HUES48 (cell line): ENCODE data around the gene PTPN23.
"Not testable (repeated sequence)": the region's sequence is repeated elsewhere in the genome, so short reads cannot be mapped to it uniquely, and the experiment has no call there.

Source experiments
- H3K27ac ChIP-seq: one replicate; pipeline ENCODE4 v1.7.0; 2013; ENCODE audit warnings: low read depth, low read length, inconsistent platforms
- H3K27me3 ChIP-seq: 2 replicates; pipeline ENCODE4 v1.6.1; 2013; ENCODE audit warnings: mild to moderate bottlenecking, low read length; ENCODE audit not compliant: control insufficient read depth, insufficient read depth
- H3K36me3 ChIP-seq: 2 replicates; pipeline ENCODE4 v1.6.1; 2013; ENCODE audit warnings: low read length; ENCODE audit not compliant: control insufficient read depth, insufficient read depth
- H3K4me1 ChIP-seq: 2 replicates; pipeline ENCODE4 v1.6.1; 2013; ENCODE audit warnings: mild to moderate bottlenecking, low read length; ENCODE audit not compliant: control insufficient read depth, insufficient read depth
- H3K4me3 ChIP-seq: 2 replicates; pipeline ENCODE4 v1.5.1; 2013; ENCODE audit warnings: mild to moderate bottlenecking, low read depth, low read length
- H3K9ac ChIP-seq: 2 replicates; pipeline ENCODE4 v1.6.1; 2013; ENCODE audit warnings: mild to moderate bottlenecking, low read depth, low read length, moderate library complexity
- H3K9me3 ChIP-seq: 2 replicates; pipeline ENCODE4 v1.6.1; 2013; ENCODE audit warnings: low read length; ENCODE audit not compliant: control insufficient read depth, insufficient read depth

Gene PTPN23

DNA sequence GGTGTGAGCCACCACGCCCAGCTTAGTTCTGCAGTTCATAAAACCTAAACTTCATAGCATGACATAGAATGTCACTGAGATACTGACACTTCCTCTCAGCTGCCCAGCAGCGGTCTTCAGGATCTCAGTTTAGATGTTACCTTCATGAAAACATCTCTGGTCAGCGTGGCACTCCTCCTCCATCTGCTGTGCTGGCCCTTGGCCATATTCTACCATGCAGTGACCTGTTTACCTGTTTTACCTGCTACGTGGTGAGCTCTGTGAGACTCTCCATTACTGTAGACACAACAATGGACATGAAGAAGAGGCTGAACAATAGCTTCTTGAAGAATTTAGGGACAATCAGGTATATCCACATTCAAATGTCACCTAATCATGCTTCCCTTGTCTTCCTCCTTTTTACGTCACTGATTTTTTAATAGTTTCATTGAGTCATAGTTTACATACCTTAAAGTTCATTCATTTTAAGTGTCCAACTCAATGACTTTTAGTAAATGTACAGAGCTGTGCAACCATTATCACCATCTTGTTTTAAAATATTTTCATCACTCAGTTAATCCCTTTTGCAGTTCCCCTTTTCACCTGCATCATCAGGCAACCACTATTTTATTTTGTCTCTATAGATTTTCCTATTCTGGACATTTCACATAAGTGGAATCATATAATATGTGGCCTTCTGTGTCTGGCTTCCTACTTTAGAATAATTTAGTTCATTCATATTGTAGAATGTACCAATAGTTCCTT is 32.2 kb upstream of the PTPN23 start:
- no peaks in the 10 kb centered on the region for H3K9me3 ChIP-seq
- no peak overlapping the region for H3K9ac ChIP-seq
- H3K27me3 ChIP-seq: no peaks in the 10 kb centered on the region
- no peak overlapping the region for H3K4me3 ChIP-seq
- H3K27ac ChIP-seq: no peak overlapping the region
- H3K4me1 ChIP-seq: no peaks in the 10 kb centered on the region; the same call in 1 of the 2 replicates
- peaks cover 29% of the 10 kb centered on the region for H3K36me3 ChIP-seq

DNA sequence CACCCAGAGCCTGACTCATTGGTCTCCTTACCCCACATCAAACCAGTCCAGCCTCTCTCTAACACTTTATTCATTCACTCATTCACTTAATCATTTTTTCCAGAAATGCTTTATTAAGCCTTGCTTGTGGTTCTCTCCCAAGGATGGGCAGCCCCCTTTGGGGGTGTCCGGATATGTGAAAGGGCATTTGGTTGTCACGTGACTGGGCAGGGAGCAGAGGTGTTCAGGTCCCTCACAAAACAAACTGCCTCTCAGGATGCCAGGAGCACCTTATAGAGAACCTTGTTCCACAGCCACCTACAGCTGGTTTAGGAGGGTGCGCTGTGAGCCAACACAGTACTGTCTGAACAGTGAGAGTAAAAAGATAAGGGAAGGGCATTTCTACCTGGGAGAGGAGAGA is 25.8 kb upstream of the PTPN23 start:
- H3K9ac ChIP-seq: no peak overlapping the region
- no peaks in the 10 kb centered on the region for H3K27me3 ChIP-seq
- no peaks in the 10 kb centered on the region for H3K4me1 ChIP-seq
- H3K4me3 ChIP-seq: no peak overlapping the region
- no peak overlapping the region for H3K27ac ChIP-seq
- H3K9me3 ChIP-seq: peaks cover 24% of the 10 kb centered on the region
- no peaks in the 10 kb centered on the region for H3K36me3 ChIP-seq

DNA sequence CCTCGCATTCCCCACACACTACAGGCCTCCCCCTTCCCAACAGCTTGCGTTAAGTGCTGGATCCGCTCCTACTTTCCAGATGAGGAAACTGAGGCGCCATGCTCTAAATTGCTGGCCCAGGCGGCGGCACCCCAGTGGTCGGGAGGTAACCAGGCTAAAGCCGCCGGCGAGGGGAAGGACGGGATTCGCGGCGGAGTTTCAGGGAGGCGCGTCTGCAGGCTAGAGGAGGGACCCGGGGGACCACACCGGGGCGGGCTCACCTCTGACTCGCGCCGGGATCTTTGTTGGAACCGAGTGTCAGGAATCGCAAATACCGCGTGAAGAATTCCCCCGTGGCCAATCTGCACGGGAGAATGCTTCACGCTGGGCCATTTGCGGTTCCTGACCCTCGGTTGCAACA is 24.6 kb upstream of the PTPN23 start:
- H3K9me3 ChIP-seq: peaks cover 27% of the 10 kb centered on the region
- H3K4me3 ChIP-seq: no peak overlapping the region
- H3K9ac ChIP-seq: no peak overlapping the region
- H3K27ac ChIP-seq: no peak overlapping the region
- H3K4me1 ChIP-seq: no peaks in the 10 kb centered on the region
- H3K27me3 ChIP-seq: no peaks in the 10 kb centered on the region
- H3K36me3 ChIP-seq: no peaks in the 10 kb centered on the region

DNA sequence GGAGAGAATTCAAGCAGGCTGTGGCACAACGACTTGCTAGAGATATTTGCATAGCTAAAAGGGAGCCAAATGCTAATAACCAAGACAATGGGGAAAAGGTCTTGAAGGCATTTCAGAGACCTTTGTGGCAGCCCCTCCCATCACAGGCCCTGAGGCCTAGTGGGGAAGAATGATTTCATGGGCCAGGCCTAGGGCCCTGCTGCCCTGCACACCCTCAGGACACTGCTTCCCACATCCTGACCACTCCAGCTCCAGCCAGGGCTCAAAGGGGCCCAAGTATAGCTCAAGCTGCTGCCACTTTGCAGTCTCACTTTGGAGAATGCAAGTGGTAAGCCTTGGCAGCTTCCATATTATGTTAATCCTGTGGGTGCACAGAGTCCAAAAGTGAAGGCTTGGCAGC is 21.5 kb upstream of the PTPN23 start:
- Histone ChIP-seq H3K27me3 (no peaks in the 10 kb centered on the region), H3K9me3 (peaks cover 27% of the 10 kb centered on the region), H3K9ac (no peak overlapping the region), H3K36me3 (no peaks in the 10 kb centered on the region), H3K27ac (no peak overlapping the region), H3K4me3 (no peak overlapping the region), H3K4me1 (no peaks in the 10 kb centered on the region)

DNA sequence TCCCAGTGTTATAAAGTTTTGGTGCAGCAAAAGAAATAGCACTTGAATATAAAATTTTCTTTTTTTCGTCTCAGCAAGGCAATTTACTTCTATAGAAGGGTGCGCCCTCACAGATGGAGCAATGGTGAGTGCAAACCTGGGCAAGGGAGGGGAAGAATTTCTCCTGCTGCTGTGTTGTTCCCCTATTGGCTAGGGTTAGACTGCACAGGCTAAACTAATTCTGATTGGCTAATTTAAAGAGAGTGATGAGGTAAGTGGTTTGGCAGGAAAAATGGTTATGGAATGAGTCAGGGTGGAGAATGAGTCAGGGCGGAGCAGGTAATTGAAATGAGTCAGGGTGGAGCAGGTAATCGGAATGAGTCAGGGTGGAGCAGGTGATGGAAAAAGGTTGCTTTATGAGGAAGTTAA is 20.7 kb upstream of the PTPN23 start:
- not testable (repeated sequence) for H3K36me3 ChIP-seq, H3K9ac ChIP-seq, H3K4me3 ChIP-seq, H3K27me3 ChIP-seq, H3K27ac ChIP-seq, H3K4me1 ChIP-seq
- H3K9me3 ChIP-seq: peaks cover 27% of the 10 kb centered on the region

DNA sequence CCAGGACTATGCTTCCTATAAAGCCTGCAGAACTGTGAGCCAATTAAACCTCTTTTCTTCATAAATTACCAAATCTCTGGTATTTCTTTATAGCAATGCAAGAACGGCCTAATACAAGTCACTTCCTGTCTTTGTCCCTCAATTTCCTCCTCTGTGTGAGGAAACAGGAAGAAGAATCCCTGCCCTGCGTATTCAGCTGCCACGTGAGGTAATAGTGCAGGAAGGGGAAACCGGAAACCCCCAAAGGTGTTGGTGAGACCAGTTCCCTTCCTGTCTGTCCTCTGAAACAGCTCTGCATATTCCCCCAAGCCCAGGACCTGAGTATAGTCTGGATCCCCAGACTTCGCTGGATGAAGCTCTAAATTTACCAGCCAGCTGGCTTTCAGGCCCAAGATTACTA is 18.1 kb upstream of the PTPN23 start:
- H3K4me3 ChIP-seq: no peak overlapping the region
- H3K27ac ChIP-seq: no peak overlapping the region
- no peak overlapping the region for H3K9ac ChIP-seq
- no peaks in the 10 kb centered on the region for H3K4me1 ChIP-seq
- H3K27me3 ChIP-seq: no peaks in the 10 kb centered on the region
- no peaks in the 10 kb centered on the region for H3K36me3 ChIP-seq
- peaks cover 23% of the 10 kb centered on the region for H3K9me3 ChIP-seq

DNA sequence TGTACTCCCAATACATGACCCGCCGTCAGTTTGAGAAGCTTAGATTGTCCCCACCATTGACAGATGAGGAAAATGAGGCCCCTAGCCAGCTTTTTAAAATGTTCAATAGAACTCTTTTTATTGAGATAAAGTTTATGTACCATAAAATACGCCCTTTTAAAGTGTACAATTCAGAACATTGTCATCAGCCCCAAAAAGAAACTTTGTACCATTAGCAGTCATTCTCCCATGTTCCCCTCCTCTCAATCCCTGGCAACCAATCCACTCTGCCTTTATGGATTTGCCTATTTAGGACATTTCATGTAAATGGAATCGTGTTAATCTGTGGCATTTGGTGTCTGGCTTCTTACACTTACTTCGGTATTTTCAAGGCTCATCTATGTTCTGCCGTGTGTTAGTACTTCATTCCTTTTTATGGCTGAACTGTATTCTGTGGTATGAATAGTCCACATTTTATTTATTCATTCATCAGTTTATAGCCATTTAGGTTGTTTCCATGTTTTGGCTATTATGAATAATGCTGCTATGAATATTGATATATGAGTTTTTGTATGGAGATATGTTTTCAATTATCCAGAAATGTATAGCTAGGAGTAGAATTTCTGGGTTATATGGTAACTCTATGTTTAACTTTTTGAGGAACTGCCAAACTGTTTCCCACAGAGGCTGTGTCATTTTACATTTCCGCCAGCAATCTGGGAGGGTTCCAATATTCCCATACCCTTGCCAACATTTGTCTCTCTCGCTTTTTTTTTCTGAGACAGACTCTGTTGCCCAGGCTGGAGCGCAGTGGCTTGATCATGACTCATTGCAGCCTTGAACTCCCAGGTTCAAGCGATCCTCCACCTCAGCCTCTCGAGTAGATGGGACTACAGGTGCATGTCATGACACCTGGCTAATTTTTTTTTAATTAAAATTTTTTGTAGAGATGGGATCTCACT is 15.3 kb upstream of the PTPN23 start:
- Histone ChIP-seq H3K4me1 (no peaks in the 10 kb centered on the region), H3K9ac (no peak overlapping the region), H3K27ac (no peak overlapping the region), H3K4me3 (no peak overlapping the region), H3K27me3 (no peaks in the 10 kb centered on the region), H3K9me3 (no peaks in the 10 kb centered on the region), H3K36me3 (no peaks in the 10 kb centered on the region)

DNA sequence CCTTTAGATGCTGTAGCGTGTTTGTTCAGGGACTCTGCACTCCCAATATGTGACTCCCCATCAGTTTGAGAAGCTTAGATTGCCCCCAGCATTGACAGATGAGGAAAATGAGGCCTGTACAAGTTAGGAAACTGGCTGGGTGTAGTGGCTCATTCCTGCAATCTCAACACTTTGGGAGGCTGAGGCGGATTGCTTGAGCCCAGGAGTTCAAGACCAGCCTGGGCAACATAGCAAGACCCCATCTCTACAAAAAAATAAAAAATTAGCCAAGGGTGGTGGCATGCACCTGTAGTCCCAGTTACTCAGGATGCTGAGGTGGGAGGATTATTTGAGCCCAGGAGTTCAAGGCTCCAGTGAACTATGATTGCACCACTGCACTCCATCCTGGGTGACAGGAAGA is 14.0 kb upstream of the PTPN23 start:
- H3K4me1 ChIP-seq: peaks cover 5% of the 10 kb centered on the region
- no peak overlapping the region for H3K9ac ChIP-seq

DNA sequence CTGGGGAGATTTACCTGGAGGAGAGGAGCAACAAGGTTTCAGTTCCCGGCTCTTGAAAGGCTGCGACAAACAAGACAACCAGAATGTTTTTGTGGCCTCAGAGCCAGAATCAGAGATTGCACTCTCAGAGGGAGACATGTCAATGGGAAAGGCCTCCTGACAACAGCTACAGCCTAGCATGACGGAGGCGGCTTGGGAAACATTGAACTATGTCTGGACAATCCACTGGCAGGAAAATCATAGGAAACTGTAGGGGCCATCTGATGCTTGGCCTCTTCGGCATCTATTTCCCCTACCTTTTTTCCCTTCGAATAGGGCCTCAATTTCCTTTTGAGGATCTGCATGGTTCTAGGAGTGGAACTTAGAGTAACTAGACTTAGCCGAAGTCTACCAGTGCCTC is 13.2 kb upstream of the PTPN23 start:
- no peak overlapping the region for H3K9ac ChIP-seq
- no peaks in the 10 kb centered on the region for H3K36me3 ChIP-seq
- peaks cover 5% of the 10 kb centered on the region for H3K4me1 ChIP-seq
- no peaks in the 10 kb centered on the region for H3K9me3 ChIP-seq
- no peaks in the 10 kb centered on the region for H3K27me3 ChIP-seq
- H3K27ac ChIP-seq: no peak overlapping the region
- no peak overlapping the region for H3K4me3 ChIP-seq

More for the DNA sequence above, 14.0 kb upstream of the PTPN23 start:
- Histone ChIP-seq H3K36me3 (no peaks in the 10 kb centered on the region), H3K4me3 (no peak overlapping the region), H3K27me3 (no peaks in the 10 kb centered on the region), H3K9me3 (no peaks in the 10 kb centered on the region), H3K27ac (no peak overlapping the region)

DNA sequence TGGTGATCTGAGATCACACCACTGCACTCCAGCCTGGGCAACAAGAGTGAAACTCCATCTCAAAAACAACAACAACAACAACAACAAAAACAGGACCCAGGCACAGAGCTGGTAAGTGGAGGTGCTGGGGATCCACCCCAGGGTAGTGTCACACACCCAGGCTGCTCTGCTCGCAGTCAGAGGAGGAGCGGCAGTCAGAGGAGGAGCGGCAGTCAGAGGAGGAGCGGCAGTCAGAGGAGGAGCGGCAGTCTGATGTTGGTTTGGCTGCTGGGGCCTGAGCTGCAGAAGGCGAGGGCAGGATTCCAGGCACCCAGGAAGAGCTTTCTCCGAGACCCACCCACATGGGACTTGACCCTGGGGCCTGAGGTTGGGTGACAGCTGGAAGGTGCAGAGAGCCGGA is 10.8 kb upstream of the PTPN23 start:
- not testable (repeated sequence) for H3K9me3 ChIP-seq, H3K4me1 ChIP-seq, H3K27me3 ChIP-seq, H3K27ac ChIP-seq, H3K36me3 ChIP-seq, H3K9ac ChIP-seq, H3K4me3 ChIP-seq
